ENCODE results near the gene ARMC7. TPM values are rescaled to one million over a fixed set of nuclear protein-coding genes. Genes with fewer than 3 reads are reported as not detected.
"Not testable (repeated sequence)": the region's sequence is repeated elsewhere in the genome, so short reads cannot be mapped to it uniquely, and the experiment has no call there.

Gene ARMC7
- total RNA-seq, 4 donors from 2014 or later: 10.6 to 14.7 (median 11.9) TPM

DNA sequence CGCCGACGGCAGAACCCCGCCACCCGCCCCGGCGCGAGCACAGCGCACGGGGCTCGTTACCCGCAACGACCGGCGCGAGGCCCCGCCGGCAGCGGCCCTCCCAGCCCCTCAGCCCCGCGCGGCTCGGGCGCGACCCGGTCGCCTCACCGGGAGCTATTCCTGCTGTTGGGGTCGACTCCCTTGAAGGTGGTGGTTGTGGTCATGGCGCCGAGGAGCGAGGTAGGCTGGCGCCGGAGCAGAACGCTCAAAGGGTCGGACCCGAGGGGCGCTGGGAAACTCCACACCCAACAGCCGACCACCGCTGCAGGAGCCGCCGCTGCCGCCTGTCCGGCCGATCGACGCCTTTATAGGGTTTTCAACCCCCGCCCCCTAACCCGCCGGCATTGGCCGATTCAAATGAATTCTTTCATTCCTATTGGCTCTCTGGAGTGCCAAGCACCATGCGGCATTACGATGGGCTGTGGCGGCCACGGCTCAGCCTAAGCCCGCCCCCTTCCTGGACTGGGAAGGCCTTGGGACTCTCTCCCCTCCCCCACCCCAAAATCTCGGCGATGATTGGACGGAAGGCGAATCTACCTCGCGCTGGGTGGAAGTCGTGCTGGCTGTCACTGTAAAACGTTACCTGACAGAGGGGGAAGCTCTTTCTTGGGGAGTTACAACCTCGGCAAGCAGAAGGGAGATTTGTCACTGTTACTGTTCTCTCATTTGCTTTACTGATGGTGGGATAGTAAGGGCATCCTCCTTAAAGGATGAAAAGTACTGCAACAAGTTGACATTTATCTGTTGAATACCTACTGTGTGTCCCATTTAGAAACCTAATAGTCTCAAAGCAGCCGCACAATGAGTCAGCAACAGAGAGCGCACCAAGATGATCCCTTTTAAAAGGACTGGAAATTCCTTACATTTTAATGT, 44.7 kb downstream of the ARMC7 start, which contains the start of gene JPT1:
JPT1 (minus strand) TSS at position 318 of the 912 bp plus-strand sequence; CDS start at position 203, 115 bp downstream.
- intact Hi-C loops (cut with DNase I; ENCODE audit: low total_unique reads): no loop called here
- H3K4me3 ChIP-seq (ENCODE audit: low read depth, poor library complexity, severe bottlenecking): peak within 1 kb of the TSS; percentile 82
- 2 to 3% methylated on average over 32 to 42 of the region's 67 CpGs for WGBS, 2 donors
- DNase-seq (ENCODE audit: low spot score in 2 of 2): peak; percentile 99
- TF ChIP-seq, protein P1, sequence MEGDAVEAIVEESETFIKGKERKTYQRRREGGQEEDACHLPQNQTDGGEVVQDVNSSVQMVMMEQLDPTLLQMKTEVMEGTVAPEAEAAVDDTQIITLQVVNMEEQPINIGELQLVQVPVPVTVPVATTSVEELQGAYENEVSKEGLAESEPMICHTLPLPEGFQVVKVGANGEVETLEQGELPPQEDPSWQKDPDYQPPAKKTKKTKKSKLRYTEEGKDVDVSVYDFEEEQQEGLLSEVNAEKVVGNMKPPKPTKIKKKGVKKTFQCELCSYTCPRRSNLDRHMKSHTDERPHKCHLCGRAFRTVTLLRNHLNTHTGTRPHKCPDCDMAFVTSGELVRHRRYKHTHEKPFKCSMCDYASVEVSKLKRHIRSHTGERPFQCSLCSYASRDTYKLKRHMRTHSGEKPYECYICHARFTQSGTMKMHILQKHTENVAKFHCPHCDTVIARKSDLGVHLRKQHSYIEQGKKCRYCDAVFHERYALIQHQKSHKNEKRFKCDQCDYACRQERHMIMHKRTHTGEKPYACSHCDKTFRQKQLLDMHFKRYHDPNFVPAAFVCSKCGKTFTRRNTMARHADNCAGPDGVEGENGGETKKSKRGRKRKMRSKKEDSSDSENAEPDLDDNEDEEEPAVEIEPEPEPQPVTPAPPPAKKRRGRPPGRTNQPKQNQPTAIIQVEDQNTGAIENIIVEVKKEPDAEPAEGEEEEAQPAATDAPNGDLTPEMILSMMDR (IDR thresholded peaks at IDR 0.05): no peak
- TF ChIP-seq POLR2A (IDR thresholded peaks at IDR 0.05): peak in 1 of 2 donors; percentile 83

DNA sequence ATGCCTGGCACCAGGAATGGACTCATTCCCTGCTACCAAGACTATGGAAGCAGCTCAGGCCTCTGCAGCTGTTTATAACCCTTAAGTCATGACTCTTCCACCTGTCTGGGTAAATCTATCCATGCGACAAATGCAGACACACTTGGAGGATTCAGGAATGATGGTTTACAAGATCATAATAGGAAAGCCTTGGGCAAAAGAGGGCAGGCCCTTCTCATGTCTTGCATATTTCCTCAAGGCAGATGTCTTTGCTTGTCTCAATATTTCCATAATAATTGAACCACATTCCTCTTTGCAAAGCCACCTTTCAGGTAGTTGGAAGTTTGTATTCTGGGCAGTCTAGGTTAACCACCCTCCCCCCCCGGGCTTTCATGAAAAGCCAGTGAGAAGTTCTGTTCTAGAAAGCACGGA, 45.4 kb downstream of the ARMC7 start:
- TF ChIP-seq POLR2A (IDR thresholded peaks at IDR 0.05): no peak
- TF ChIP-seq, protein P1 (IDR thresholded peaks at IDR 0.05): no peak
- 47 to 59% methylated on average over 3 of the region's 3 CpGs for WGBS, 2 donors
- no peak overlapping the region for H3K4me3 ChIP-seq (ENCODE audit: low read depth, poor library complexity, severe bottlenecking)
- DNase-seq (ENCODE audit: low spot score in 2 of 2): no peak
- intact Hi-C loops (cut with DNase I; ENCODE audit: low total_unique reads): no loop called here

DNA sequence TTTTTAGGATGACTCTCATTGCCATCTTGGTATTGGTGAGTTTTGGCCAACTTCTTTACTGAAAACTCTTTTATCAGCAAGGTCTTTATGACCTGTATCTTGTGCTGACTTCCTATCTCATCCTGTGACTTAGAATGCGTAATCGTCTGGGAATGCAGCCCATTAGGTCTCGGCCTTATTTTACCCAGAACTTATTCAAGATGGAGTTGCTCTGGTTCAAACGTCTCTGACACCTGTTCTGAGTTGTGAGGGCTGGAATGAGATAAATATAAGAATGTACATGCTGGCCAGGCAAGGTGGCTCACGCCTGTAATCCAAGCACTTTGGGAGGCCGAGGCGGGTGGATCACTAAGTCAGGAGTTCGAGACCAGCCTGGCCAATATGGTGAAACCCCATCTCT, 48.7 kb downstream of the ARMC7 start:
- H3K4me3 ChIP-seq (ENCODE audit: low read depth, poor library complexity, severe bottlenecking); intact Hi-C loops (cut with DNase I; ENCODE audit: low total_unique reads); DNase-seq (ENCODE audit: low spot score in 2 of 2): not testable (repeated sequence)
- WGBS, 2 donors: 82 to 89% methylated on average over 8 of the region's 8 CpGs

DNA sequence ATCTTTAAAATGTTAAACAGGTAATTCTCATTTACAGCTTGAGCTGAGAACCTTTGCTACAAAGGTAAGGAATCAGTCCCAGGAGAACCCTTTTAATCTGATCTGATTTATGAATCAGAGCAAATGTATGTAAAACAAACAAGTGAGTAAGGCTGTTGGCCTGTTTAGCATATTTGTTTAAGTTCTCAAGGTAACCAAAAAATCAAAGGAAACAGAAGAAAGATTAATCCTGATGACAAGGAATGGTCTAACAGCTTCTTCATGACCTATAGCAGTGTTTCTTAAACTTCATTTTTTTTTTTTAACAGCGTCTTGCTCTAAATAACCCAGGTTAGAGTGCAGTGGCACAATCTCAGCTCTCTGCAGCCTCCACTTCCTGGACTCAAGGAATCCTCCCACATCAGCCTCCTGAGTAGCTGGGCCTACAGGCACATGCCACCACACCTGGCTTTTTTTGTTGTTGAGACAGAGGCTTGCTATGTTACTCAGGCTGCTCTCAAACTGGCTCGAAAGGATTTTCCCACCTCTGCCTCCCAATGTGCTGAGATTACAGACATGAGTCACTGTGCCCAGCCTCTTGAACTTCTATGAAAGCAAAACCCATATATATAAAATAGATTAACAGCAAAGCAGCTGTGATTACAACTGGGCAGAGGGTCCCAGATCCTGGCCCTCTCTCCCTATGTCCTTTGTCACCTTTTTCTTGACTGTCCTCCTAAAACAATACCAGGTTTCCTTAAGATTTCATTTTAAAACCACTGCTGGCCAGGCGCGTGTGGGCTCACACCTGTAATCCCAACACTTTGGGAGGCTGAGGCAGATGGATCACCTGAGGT, 49.6 kb downstream of the ARMC7 start:
- no peak for TF ChIP-seq POLR2A (IDR thresholded peaks at IDR 0.05)
- TF ChIP-seq, protein P1 (IDR thresholded peaks at IDR 0.05): no peak
- DNase-seq (ENCODE audit: low spot score in 2 of 2): no peak
- intact Hi-C loops (cut with DNase I; ENCODE audit: low total_unique reads): no loop called here
- WGBS, 2 donors: 79 to 86% methylated on average over 4 of the region's 4 CpGs
- H3K4me3 ChIP-seq (ENCODE audit: low read depth, poor library complexity, severe bottlenecking): no peak overlapping the region

DNA sequence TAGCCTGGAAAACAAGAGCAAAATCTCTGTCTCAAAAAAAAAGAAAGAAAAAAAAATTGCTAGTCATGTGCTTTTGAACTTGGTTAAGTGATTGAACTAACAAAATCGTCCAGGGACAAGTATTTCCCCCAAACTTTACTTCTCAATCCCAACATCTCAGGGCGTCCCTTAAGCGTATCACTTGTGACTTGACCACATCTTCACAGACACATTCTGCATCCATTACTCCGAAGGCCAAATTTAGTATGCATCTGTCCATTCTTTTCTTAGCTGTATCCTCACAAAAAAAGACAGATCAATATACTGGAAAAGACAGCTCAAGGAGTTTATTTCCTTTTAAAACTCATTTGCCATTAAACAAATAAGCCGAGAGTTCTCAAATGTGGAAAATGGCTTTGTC, 50.4 kb downstream of the ARMC7 start:
- TF ChIP-seq POLR2A (IDR thresholded peaks at IDR 0.05): no peak
- TF ChIP-seq, protein P1 (IDR thresholded peaks at IDR 0.05): no peak
- no peak for DNase-seq (ENCODE audit: low spot score in 2 of 2)
- intact Hi-C loops (cut with DNase I; ENCODE audit: low total_unique reads): no loop called here
- no peak overlapping the region for H3K4me3 ChIP-seq (ENCODE audit: low read depth, poor library complexity, severe bottlenecking)
- WGBS, 2 donors: 92% methylated on average over 5 of the region's 5 CpGs

DNA sequence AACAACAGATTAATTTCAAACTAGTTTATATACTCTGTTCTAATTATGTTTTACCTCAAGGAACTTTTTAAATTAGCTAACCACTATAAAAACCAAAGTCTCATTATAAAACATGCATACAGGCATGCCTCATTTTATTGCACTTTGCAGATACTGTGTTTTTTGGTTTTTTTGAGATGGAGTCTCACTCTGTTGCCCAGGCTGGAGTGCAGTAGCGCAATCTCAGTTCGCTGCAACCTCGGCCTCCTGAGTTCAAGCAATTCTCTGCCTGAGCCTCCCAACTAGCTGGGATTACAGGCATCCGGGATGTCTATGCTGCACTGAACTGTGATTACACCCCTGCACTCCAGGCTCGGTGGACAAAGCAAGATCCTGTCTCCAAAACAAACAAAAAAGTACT, 53.3 kb downstream of the ARMC7 start:
- no peak overlapping the region for H3K4me3 ChIP-seq (ENCODE audit: low read depth, poor library complexity, severe bottlenecking)
- DNase-seq (ENCODE audit: low spot score in 2 of 2): no peak
- no peak for TF ChIP-seq POLR2A (IDR thresholded peaks at IDR 0.05)
- TF ChIP-seq, protein P1 (IDR thresholded peaks at IDR 0.05): no peak
- WGBS, 2 donors: 92 to 96% methylated on average over 5 of the region's 5 CpGs
- intact Hi-C loops (cut with DNase I; ENCODE audit: low total_unique reads): no loop called here

DNA sequence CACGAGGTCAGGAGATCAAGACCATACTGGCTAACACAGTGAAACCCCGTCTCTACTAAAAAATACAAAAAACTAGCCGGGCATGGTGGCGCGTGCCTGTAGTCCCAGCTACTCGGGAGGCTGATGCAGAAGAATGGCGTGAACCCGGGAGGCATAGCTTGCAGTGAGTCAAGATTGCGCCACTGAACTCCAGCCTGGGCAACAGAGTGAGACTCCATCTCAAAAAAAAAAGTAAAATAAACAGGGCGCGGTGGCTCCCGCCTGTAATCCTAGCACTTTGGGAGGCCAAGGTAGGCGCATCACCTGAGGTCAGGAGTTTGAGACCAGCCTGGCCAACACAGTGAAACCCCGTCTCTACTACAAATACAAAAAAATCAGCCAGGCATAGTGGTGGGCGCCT, 54.8 kb downstream of the ARMC7 start:
- intact Hi-C loops (cut with DNase I; ENCODE audit: low total_unique reads): not testable (repeated sequence)

More for the DNA sequence above, 54.8 kb downstream of the ARMC7 start:
- WGBS, 2 donors: 97 to 99% methylated on average over 15 of the region's 15 CpGs
- not testable (repeated sequence) for H3K4me3 ChIP-seq (ENCODE audit: low read depth, poor library complexity, severe bottlenecking); DNase-seq (ENCODE audit: low spot score in 2 of 2)
